HL-60 (cell line): ENCODE results near the gene GZMA.

Experiments used
- CTCF ChIP-seq: IDR thresholded peaks from one replicate; pipeline ENCODE4 v1.5.1; 2011; ENCODE audit warnings: low read length, control low read depth, inconsistent platforms; ENCODE audit not compliant: insufficient read depth
- GABPA ChIP-seq: IDR thresholded peaks from 2 replicates; pipeline ENCODE4 v1.6.1; 2012; ENCODE audit warnings: low read depth
- POLR2AphosphoS5 ChIP-seq: IDR thresholded peaks from 2 replicates; pipeline ENCODE4 v1.6.1; 2012; ENCODE audit warnings: low read depth

GRCh38 chr5:55073211-55073610 lies 29.2 kb upstream of the GZMA start:
- TF ChIP-seq CTCF (no peak), POLR2AphosphoS5 (no peak), GABPA (no peak)
